ENCODE results near the gene BAHD1.

BAHD1 gene

GRCh38 chr15:40449275-40449674, 8.5 kb downstream of the BAHD1 start:
- peaks cover 64% of the 10 kb centered on the region for H4K20me1 ChIP-seq (ENCODE audit: insufficient read depth, low read length, poor library complexity, severe bottlenecking)
- peaks cover 97% of the 10 kb centered on the region for H3K79me2 ChIP-seq (ENCODE audit: insufficient read depth, low read length)
- no peak for TF ChIP-seq EZH2phosphoT487 (IDR thresholded peaks at IDR 0.05; ENCODE audit: borderline replicate concordance)
- TF ChIP-seq, protein P1, sequence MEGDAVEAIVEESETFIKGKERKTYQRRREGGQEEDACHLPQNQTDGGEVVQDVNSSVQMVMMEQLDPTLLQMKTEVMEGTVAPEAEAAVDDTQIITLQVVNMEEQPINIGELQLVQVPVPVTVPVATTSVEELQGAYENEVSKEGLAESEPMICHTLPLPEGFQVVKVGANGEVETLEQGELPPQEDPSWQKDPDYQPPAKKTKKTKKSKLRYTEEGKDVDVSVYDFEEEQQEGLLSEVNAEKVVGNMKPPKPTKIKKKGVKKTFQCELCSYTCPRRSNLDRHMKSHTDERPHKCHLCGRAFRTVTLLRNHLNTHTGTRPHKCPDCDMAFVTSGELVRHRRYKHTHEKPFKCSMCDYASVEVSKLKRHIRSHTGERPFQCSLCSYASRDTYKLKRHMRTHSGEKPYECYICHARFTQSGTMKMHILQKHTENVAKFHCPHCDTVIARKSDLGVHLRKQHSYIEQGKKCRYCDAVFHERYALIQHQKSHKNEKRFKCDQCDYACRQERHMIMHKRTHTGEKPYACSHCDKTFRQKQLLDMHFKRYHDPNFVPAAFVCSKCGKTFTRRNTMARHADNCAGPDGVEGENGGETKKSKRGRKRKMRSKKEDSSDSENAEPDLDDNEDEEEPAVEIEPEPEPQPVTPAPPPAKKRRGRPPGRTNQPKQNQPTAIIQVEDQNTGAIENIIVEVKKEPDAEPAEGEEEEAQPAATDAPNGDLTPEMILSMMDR (conservative IDR thresholded peaks at IDR 0.05; ENCODE audit: low read length), result no peak
- no peaks in the 10 kb centered on the region for H3K9me3 ChIP-seq (ENCODE audit: insufficient read depth, low read depth, low read length)
- no peak overlapping the region for H3K4me3 ChIP-seq (ENCODE audit: low read length, poor library complexity, severe bottlenecking)
- H3K27me3 ChIP-seq (ENCODE audit: insufficient read depth, low read length, poor library complexity, severe bottlenecking), result no peaks in the 10 kb centered on the region
- no peaks in the 10 kb centered on the region for H3K9me2 ChIP-seq (replicated peaks; ENCODE audit: low read depth, low read length)
- H3K36me3 ChIP-seq (ENCODE audit: insufficient read depth, low read length), result no peaks in the 10 kb centered on the region
- H3F3A ChIP-seq (ENCODE audit: low read depth), result no peaks in the 10 kb centered on the region
- H3K4me1 ChIP-seq (ENCODE audit: insufficient read depth, low read length, poor library complexity, severe bottlenecking), result peaks cover 58% of the 10 kb centered on the region
- H3K4me2 ChIP-seq (ENCODE audit: low read depth, low read length, poor library complexity, severe bottlenecking), result no peak overlapping the region
- H3K9ac ChIP-seq (ENCODE audit: low read depth, low read length, poor library complexity, severe bottlenecking), result no peak overlapping the region
- no peak overlapping the region for H2AFZ ChIP-seq (ENCODE audit: low read length)

GRCh38 chr15:40450047-40450446, 9.3 kb downstream of the BAHD1 start:
- H3K4me2 ChIP-seq (ENCODE audit: low read depth, low read length, poor library complexity, severe bottlenecking), result no peak overlapping the region
- H3K4me1 ChIP-seq (ENCODE audit: insufficient read depth, low read length, poor library complexity, severe bottlenecking), result peaks cover 58% of the 10 kb centered on the region
- no peaks in the 10 kb centered on the region for H3F3A ChIP-seq (ENCODE audit: low read depth)
- H3K36me3 ChIP-seq (ENCODE audit: insufficient read depth, low read length), result no peaks in the 10 kb centered on the region
- no peak overlapping the region for H2AFZ ChIP-seq (ENCODE audit: low read length)
- no peak overlapping the region for H3K9ac ChIP-seq (ENCODE audit: low read depth, low read length, poor library complexity, severe bottlenecking)
- TF ChIP-seq EZH2phosphoT487 (IDR thresholded peaks at IDR 0.05; ENCODE audit: borderline replicate concordance), result no peak
- H3K4me3 ChIP-seq (ENCODE audit: low read length, poor library complexity, severe bottlenecking), result no peak overlapping the region
- H3K9me3 ChIP-seq (ENCODE audit: insufficient read depth, low read depth, low read length), result no peaks in the 10 kb centered on the region
- peaks cover 64% of the 10 kb centered on the region for H4K20me1 ChIP-seq (ENCODE audit: insufficient read depth, low read length, poor library complexity, severe bottlenecking)
- no peaks in the 10 kb centered on the region for H3K27me3 ChIP-seq (ENCODE audit: insufficient read depth, low read length, poor library complexity, severe bottlenecking)
- peaks cover 97% of the 10 kb centered on the region for H3K79me2 ChIP-seq (ENCODE audit: insufficient read depth, low read length)
- no peaks in the 10 kb centered on the region for H3K9me2 ChIP-seq (replicated peaks; ENCODE audit: low read depth, low read length)

DNA sequence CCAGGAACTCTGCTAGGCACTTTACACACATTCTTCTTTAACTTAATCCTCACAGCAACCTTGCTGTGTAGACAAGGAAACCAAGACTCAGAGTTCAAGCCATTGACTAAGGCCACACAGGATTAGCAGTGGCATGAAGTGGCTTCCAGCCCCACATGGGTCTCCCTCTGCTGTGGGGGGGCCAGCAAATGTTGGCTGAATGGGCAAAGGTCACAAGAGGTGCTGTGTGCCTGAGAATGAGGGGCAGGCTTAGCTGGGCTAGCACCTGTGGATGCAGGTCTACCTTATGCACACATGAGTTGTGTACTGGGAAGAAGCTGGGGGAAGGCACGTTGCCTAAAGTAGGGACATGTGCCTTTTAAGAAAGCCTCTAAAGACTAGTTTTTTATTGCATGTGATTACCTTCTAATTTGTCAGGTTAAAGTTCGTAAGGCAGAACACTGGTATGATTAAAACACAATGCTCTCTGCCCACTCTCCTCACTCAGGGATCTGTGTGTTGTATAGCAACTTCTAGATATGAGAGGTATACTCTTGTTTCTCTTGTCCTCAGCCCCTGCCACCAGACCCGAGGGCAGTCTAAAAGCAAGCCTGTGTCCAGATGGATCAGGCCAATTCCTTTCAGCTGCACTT, 10.9 kb downstream of the BAHD1 start:
- Histone ChIP-seq H3K4me3 (ENCODE audit: low read length, poor library complexity, severe bottlenecking) (peak overlapping the region; percentile 19), H3K27me3 (ENCODE audit: insufficient read depth, low read length, poor library complexity, severe bottlenecking) (no peaks in the 10 kb centered on the region), H3K9me2 (replicated peaks; ENCODE audit: low read depth, low read length) (no peaks in the 10 kb centered on the region), H3K36me3 (ENCODE audit: insufficient read depth, low read length) (no peaks in the 10 kb centered on the region), H2AFZ (ENCODE audit: low read length) (no peak overlapping the region), H4K20me1 (ENCODE audit: insufficient read depth, low read length, poor library complexity, severe bottlenecking) (peaks cover 62% of the 10 kb centered on the region), H3K9me3 (ENCODE audit: insufficient read depth, low read depth, low read length) (no peaks in the 10 kb centered on the region), H3K4me2 (ENCODE audit: low read depth, low read length, poor library complexity, severe bottlenecking) (peak overlapping the region; percentile 68), H3F3A (ENCODE audit: low read depth) (no peaks in the 10 kb centered on the region), H3K9ac (ENCODE audit: low read depth, low read length, poor library complexity, severe bottlenecking) (no peak overlapping the region), H3K79me2 (ENCODE audit: insufficient read depth, low read length) (peaks cover 97% of the 10 kb centered on the region), H3K4me1 (ENCODE audit: insufficient read depth, low read length, poor library complexity, severe bottlenecking) (peaks cover 44% of the 10 kb centered on the region)
- TF ChIP-seq EZH2phosphoT487 (IDR thresholded peaks at IDR 0.05; ENCODE audit: borderline replicate concordance), result no peak
- TF ChIP-seq, protein P1 (conservative IDR thresholded peaks at IDR 0.05; ENCODE audit: low read length), result no peak

Measured in Loucy (cell line).